Keratinocyte (primary cell): ENCODE data around the gene DISP1. TPM values are rescaled to one million over a fixed set of nuclear protein-coding genes. Genes with fewer than 3 reads are reported as not detected.

Experiments used
- DNase-seq: peaks from one replicate; pipeline ENCODE4 v3.0.0-alpha.2; 2011; ENCODE audit warnings: low read depth, missing footprints, low spot score
- FAIRE-seq: peaks from 2 replicates; lab custom pipeline; 2011; peaks lifted over from hg19 to GRCh38; lab: Jason Lieb, UNC
- H2AFZ ChIP-seq: 2 replicates; pipeline ENCODE4 v1.6.0; 2012; ENCODE audit warnings: low read length, control low read depth, inconsistent platforms; ENCODE audit not compliant: control insufficient read depth
- H3K27ac ChIP-seq: 2 replicates; pipeline ENCODE4 v1.5.1; 2011; ENCODE audit warnings: low read length; ENCODE audit not compliant: control insufficient read depth, insufficient read depth
- H3K27me3 ChIP-seq: 3 replicates; pipeline ENCODE4 v1.6.0; 2011; ENCODE audit warnings: low read length; ENCODE audit not compliant: control insufficient read depth, insufficient read depth; ENCODE audit errors: extremely low read depth
- H3K36me3 ChIP-seq, 2 experiments: 2 replicates in 1 of 2; 3 replicates in 1 of 2; pipeline ENCODE4 v1.5.1; 2011; ENCODE audit warnings: low read length in 2 of 2, mild to moderate bottlenecking in 1 of 2; ENCODE audit not compliant: control insufficient read depth in 2 of 2, insufficient read depth in 2 of 2; ENCODE audit errors: extremely low read depth in 1 of 2
- H3K4me1 ChIP-seq: 3 replicates; pipeline ENCODE4 v1.5.1; 2011; ENCODE audit warnings: low read length; ENCODE audit not compliant: control insufficient read depth, insufficient read depth; ENCODE audit errors: extremely low read depth
- H3K4me2 ChIP-seq: 3 replicates; pipeline ENCODE4 v1.6.0; 2011; ENCODE audit warnings: low read depth, low read length; ENCODE audit not compliant: control insufficient read depth, insufficient read depth; ENCODE audit errors: extremely low read depth
- H3K4me3 ChIP-seq, 3 experiments: fragments of 200-600 bp in 1 of 3; sonication (generic) in 1 of 3; 2 replicates in 2 of 3; 3 replicates in 1 of 3; pipeline ENCODE4 v1.5.1; 2011 to 2016; ENCODE audit warnings: low read length in 3 of 3, mild to moderate bottlenecking in 3 of 3, control low read depth in 2 of 3, inconsistent platforms in 1 of 3, low read depth in 1 of 3, mixed read lengths in 1 of 3, mixed run types in 1 of 3, moderate library complexity in 1 of 3; ENCODE audit not compliant: control insufficient read depth in 2 of 3, insufficient read depth in 2 of 3; ENCODE audit errors: extremely low read depth in 1 of 3
- H3K79me2 ChIP-seq: 2 replicates; pipeline ENCODE4 v1.6.0; 2012; ENCODE audit warnings: low read length; ENCODE audit not compliant: control insufficient read depth, insufficient read depth
- H3K9ac ChIP-seq: 3 replicates; pipeline ENCODE4 v1.6.0; 2011; ENCODE audit warnings: low read length; ENCODE audit not compliant: control insufficient read depth, insufficient read depth; ENCODE audit errors: extremely low read depth
- H3K9me1 ChIP-seq: 3 replicates; pipeline ENCODE4 v1.6.0; 2011; ENCODE audit warnings: low read length; ENCODE audit not compliant: control insufficient read depth, insufficient read depth; ENCODE audit errors: extremely low read depth
- H3K9me3 ChIP-seq: 2 replicates; pipeline ENCODE4 v1.5.1; 2012; ENCODE audit warnings: low read depth, low read length; ENCODE audit not compliant: control insufficient read depth
- H4K20me1 ChIP-seq: 3 replicates; pipeline ENCODE4 v1.6.0; 2011; ENCODE audit warnings: low read length; ENCODE audit not compliant: control insufficient read depth, insufficient read depth; ENCODE audit errors: extremely low read depth
- CTCF ChIP-seq, 3 experiments: IDR thresholded peaks in 1 of 3; conservative IDR thresholded peaks in 1 of 3; optimal IDR thresholded peaks in 1 of 3; 2 replicates in 2 of 3; 3 replicates in 1 of 3; pipeline versions ENCODE3 to v1.5.1; 2011; ENCODE audit warnings: low read length in 3 of 3, mild to moderate bottlenecking in 3 of 3, moderate library complexity in 2 of 3, control low read depth in 1 of 3, inconsistent platforms in 1 of 3; ENCODE audit not compliant: insufficient read depth in 2 of 3; ENCODE audit errors: extremely low read depth in 1 of 3
- EZH2 ChIP-seq: IDR thresholded peaks from one replicate; pipeline ENCODE4 v1.6.1; 2012; ENCODE audit warnings: inconsistent platforms, mild to moderate bottlenecking, low read length, moderate library complexity
- dilution Hi-C: fragments of 300-500 bp; cut with MboI; formaldehyde crosslinking; loops from one replicate; pipeline ENCODE4 v1.7.0; 2020; ENCODE audit warnings: low sequenced_read_pairs; ENCODE audit not compliant: extremely low pct_ligation_motif_present
- polyA plus RNA-seq, 5 experiments: library from polyadenylated mRNA; depleted of rRNA in 3 of 5; stranded (reverse) in 3 of 5; stranded (forward) in 1 of 5; unstranded in 1 of 5; fragments of >200 nt; gene quantifications; 1 replicate in 1 of 5; 2 replicates in 3 of 5; 3 replicates in 1 of 5; pipeline versions ENCODE4 v1.2.1 to v1.2.3, GENCODE V29; 2011 to 2012; ENCODE audit warnings: missing spikeins in 2 of 5, low read depth in 1 of 5, low replicate concordance in 1 of 5

Gene DISP1
- polyA plus RNA-seq, 1 donor (not counting 4 experiments of a cell fraction or from before 2014, with no cell fraction given) = 1.3 TPM

- dilution Hi-C loops = no loop called here
- H4K20me1 ChIP-seq = no peaks in the 10 kb centered on the region
- no peak overlapping the region for H3K4me3 ChIP-seq
- H3K27me3 ChIP-seq = no peaks in the 10 kb centered on the region
- TF ChIP-seq EZH2 (no peak), CTCF (optimal IDR thresholded peaks at IDR 0.05 in 1 of 3, IDR thresholded peaks at IDR 0.05 in 1 of 3, conservative IDR thresholded peaks at IDR 0.05 in 1 of 3; ENCODE audit: extremely low read depth in 1 of 3, insufficient read depth in 2 of 3, low read length in 3 of 3) (no peak)
- no peaks in the 10 kb centered on the region for H3K9me3 ChIP-seq
- no peak overlapping the region for H3K9ac ChIP-seq
- H3K79me2 ChIP-seq = no peaks in the 10 kb centered on the region
- H3K4me1 ChIP-seq = no peaks in the 10 kb centered on the region
- no peak overlapping the region for H3K27ac ChIP-seq
- H3K4me2 ChIP-seq = no peak overlapping the region
- H3K9me1 ChIP-seq = no peaks in the 10 kb centered on the region
- no peak overlapping the region for H2AFZ ChIP-seq
- FAIRE-seq (no peak), DNase-seq (no peak)
- H3K36me3 ChIP-seq = no peaks in the 10 kb centered on the region
Observed at GRCh38 chr1:222828939-222829338, 14.1 kb downstream of the DISP1 start.

- dilution Hi-C loops = no loop called here
- no peak for TF ChIP-seq CTCF (optimal IDR thresholded peaks at IDR 0.05 in 1 of 3, IDR thresholded peaks at IDR 0.05 in 1 of 3, conservative IDR thresholded peaks at IDR 0.05 in 1 of 3; ENCODE audit: extremely low read depth in 1 of 3, insufficient read depth in 2 of 3, low read length in 3 of 3)
- TF ChIP-seq EZH2 = no peak
Observed at GRCh38 chr1:222829868-222830267, 15.0 kb downstream of the DISP1 start.

More at GRCh38 chr1:222829868-222830267, 15.0 kb downstream of the DISP1 start:
- Histone ChIP-seq H3K27me3 (no peaks in the 10 kb centered on the region), H3K4me3 (no peak overlapping the region), H3K36me3 (no peaks in the 10 kb centered on the region), H3K27ac (no peak overlapping the region), H4K20me1 (no peaks in the 10 kb centered on the region), H3K9ac (no peak overlapping the region), H3K9me3 (no peaks in the 10 kb centered on the region), H3K4me1 (no peaks in the 10 kb centered on the region), H3K4me2 (no peak overlapping the region), H2AFZ (no peak overlapping the region), H3K9me1 (no peaks in the 10 kb centered on the region), H3K79me2 (no peaks in the 10 kb centered on the region)
- FAIRE-seq (no peak), DNase-seq (no peak)
